Upper lobe of left lung (tissue), 6 donors: ENCODE data around the gene SHC2. TPM values are rescaled to one million over a fixed set of nuclear protein-coding genes. Genes with fewer than 3 reads are reported as not detected.
"Not testable (repeated sequence)": the region's sequence is repeated elsewhere in the genome, so short reads cannot be mapped to it uniquely, and the experiment has no call there.

Experiments used
- ATAC-seq, 2 donors: fragments of 200-7000 bp; cut with Tn5 transposase; one replicate each; pipeline ENCODE4 v1.9.1; 2022; ENCODE audit warnings: mild to moderate bottlenecking in 2 of 2, moderate library complexity in 2 of 2; ENCODE audit not compliant: low FRiP score in 2 of 2
- DNase-seq, 2 donors: peaks; one replicate each; pipeline ENCODE4 v3.0.0-alpha.2; 2019 to 2020
- H3K27ac ChIP-seq, 4 donors: fragments of 200-600 bp; sonication (generic); one replicate each; pipeline ENCODE4 v1.5.1; 2016 to 2019
- H3K27me3 ChIP-seq, 4 donors: fragments of 200-600 bp; sonication (generic); one replicate each; pipeline ENCODE4 v1.5.1; 2017 to 2019
- H3K36me3 ChIP-seq, 4 donors: fragments of 200-600 bp; sonication (generic); one replicate each; pipeline ENCODE4 v1.5.1; 2016 to 2019
- H3K4me1 ChIP-seq, 4 donors: fragments of 200-600 bp; sonication (generic); one replicate each; pipeline ENCODE4 v1.5.1; 2018 to 2019
- H3K4me3 ChIP-seq, 4 donors: fragments of 200-600 bp; sonication (generic); one replicate each; pipeline ENCODE4 v1.5.1; 2017 to 2019; ENCODE audit warnings: mild to moderate bottlenecking in 2 of 4, moderate library complexity in 1 of 4
- H3K9me3 ChIP-seq, 4 donors: fragments of 200-600 bp; sonication (generic); one replicate each; pipeline ENCODE4 v1.5.1; 2018 to 2019
- CTCF ChIP-seq, 6 experiments: fragments of 450-650 bp in 4 of 6; fragments of 200-600 bp in 2 of 6; sonication (generic) in 2 of 6; IDR thresholded peaks; one replicate each; pipeline ENCODE4 v1.5.1; 2016 to 2019; ENCODE audit warnings: antibody characterized with exemption in 6 of 6
- EP300 ChIP-seq, 4 donors: sonication (generic); formaldehyde crosslinking; IDR thresholded peaks; one replicate each; pipeline ENCODE4 v1.5.1; 2017; ENCODE audit warnings: antibody characterized with exemption in 4 of 4, control low read depth in 2 of 4
- POLR2A ChIP-seq, 4 donors: fragments of 450-650 bp; IDR thresholded peaks; one replicate each; pipeline ENCODE4 v1.5.1; 2016 to 2017; ENCODE audit warnings: antibody characterized with exemption in 4 of 4, mild to moderate bottlenecking in 2 of 4
- POLR2AphosphoS5 ChIP-seq, 2 donors: sonication (generic); formaldehyde crosslinking; IDR thresholded peaks; one replicate each; pipeline ENCODE4 v1.5.1; 2017; ENCODE audit warnings: antibody characterized with exemption in 2 of 2
- WGBS, 2 donors: methylation state at CpG; one replicate each; pipeline ENCODE4 v1.1.5; 2017 to 2018; 5-methylcytosine and 5-hydroxymethylcytosine counted together
- total RNA-seq, 6 donors: library from RNA; depleted of rRNA in 4 of 6; stranded (reverse); fragments of >200 nt in 4 of 6; gene quantifications; one replicate each; pipeline versions ENCODE4 v1.1.0 to v1.2.1, GENCODE V29; 2016 to 2021
- donor health status: DM: no; HTN: no; CAD: no; lungs with moderate emphysema.
- donor health status: DM: no; HTN: yes; CAD: no; lungs with severe emphysema.

Gene SHC2
- total RNA-seq, 6 donors from 2014 or later, result 10.5 to 104 (median 22.5) TPM

DNA sequence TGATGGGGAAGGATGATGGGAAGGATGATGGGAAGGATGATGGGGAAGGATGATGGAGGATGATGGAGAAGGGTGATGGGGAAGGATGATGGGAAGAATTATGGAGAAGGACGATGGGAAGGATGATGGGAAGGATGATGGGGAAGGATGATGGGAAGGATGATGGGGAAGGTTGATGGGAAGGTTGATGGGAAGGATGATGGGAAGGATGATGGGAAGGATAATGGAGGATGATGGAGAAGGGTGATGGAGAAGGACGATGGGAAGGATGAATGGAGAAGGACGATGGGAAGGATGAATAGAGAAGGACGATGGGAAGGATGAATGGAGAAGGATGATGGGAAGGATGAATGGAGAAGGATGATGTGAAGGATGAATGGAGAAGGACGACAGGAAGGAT is 65.4 kb downstream of the SHC2 start:
- no peak overlapping the region for H3K4me3 ChIP-seq
- no peaks in the 10 kb centered on the region for H3K4me1 ChIP-seq
- no peak for TF ChIP-seq EP300 (IDR thresholded peaks at IDR 0.05)
- no peak for TF ChIP-seq POLR2A (IDR thresholded peaks at IDR 0.05)
- no peak for TF ChIP-seq POLR2AphosphoS5 (IDR thresholded peaks at IDR 0.05)
- no peak for TF ChIP-seq CTCF (IDR thresholded peaks at IDR 0.05)
- peaks cover 0 to 4% (median 0%) of the 10 kb centered on the region in 4 donors for H3K9me3 ChIP-seq
- ATAC-seq (no peak), DNase-seq (no peak)
- H3K36me3 ChIP-seq, result no peaks in the 10 kb centered on the region
- no peaks in the 10 kb centered on the region for H3K27me3 ChIP-seq
- H3K27ac ChIP-seq, result no peak overlapping the region
- 85 to 90% methylated on average over 5 of the region's 5 CpGs for WGBS, 2 donors

GRCh38 chr19:394857-395256 is 66.0 kb downstream of the SHC2 start:
- H3K36me3 ChIP-seq, H3K27ac ChIP-seq, H3K9me3 ChIP-seq, H3K27me3 ChIP-seq, ATAC-seq, H3K4me1 ChIP-seq, DNase-seq, H3K4me3 ChIP-seq: not testable (repeated sequence)
- 78 to 100% methylated on average over 1 of the region's 1 CpG for WGBS, 2 donors

DNA sequence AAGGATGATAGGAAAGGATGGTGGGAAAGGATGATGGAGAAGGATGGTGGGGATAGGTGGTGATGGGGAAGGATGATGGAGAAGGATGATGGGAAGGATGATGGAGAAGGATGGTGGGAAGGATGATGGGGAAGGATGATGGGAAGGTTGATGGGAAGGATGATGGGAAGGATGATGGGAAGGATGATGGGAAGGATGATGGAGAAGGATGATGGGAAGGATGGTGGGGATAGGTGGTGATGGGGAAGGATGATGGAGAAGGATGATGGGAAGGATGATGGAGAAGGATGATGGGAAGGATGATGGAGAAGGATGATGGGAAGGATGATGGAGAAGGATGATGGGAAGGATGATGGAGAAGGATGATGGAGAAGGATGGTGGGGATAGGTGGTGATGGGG is 67.3 kb downstream of the SHC2 start:
- H3K27ac ChIP-seq, H3K4me1 ChIP-seq, H3K27me3 ChIP-seq, H3K4me3 ChIP-seq, DNase-seq, ATAC-seq, H3K36me3 ChIP-seq, H3K9me3 ChIP-seq: not testable (repeated sequence)

- DNase-seq, result peak in 1 of 2 donors; percentile 22
- no peak for ATAC-seq
- TF ChIP-seq POLR2AphosphoS5 (IDR thresholded peaks at IDR 0.05), result no peak
- no peak for TF ChIP-seq POLR2A (IDR thresholded peaks at IDR 0.05)
- TF ChIP-seq CTCF (IDR thresholded peaks at IDR 0.05), result no peak
- TF ChIP-seq EP300 (IDR thresholded peaks at IDR 0.05), result no peak
- Histone ChIP-seq H3K27me3 (no peaks in the 10 kb centered on the region), H3K9me3 (peaks cover 0 to 4% (median 0%) of the 10 kb centered on the region in 4 donors), H3K27ac (no peak overlapping the region), H3K4me1 (no peaks in the 10 kb centered on the region), H3K36me3 (no peaks in the 10 kb centered on the region), H3K4me3 (no peak overlapping the region)
- 47 to 52% methylated on average over 9 to 13 of the region's 17 CpGs for WGBS, 2 donors
Observed at GRCh38 chr19:392375-392970, 68.4 kb downstream of the SHC2 start.

- WGBS, 2 donors, result 88 to 89% methylated on average over 20 to 30 of the region's 30 CpGs
- no peak for TF ChIP-seq CTCF (IDR thresholded peaks at IDR 0.05)
- TF ChIP-seq POLR2AphosphoS5 (IDR thresholded peaks at IDR 0.05), result no peak
- no peak for TF ChIP-seq POLR2A (IDR thresholded peaks at IDR 0.05)
- H3K9me3 ChIP-seq, result peaks cover 0 to 4% (median 0%) of the 10 kb centered on the region in 4 donors
- DNase-seq (peak in 1 of 2 donors; percentile 13), ATAC-seq (no peak)
- no peaks in the 10 kb centered on the region for H3K27me3 ChIP-seq
- H3K27ac ChIP-seq, result no peak overlapping the region
- no peaks in the 10 kb centered on the region for H3K36me3 ChIP-seq
- H3K4me3 ChIP-seq, result no peak overlapping the region
- H3K4me1 ChIP-seq, result no peaks in the 10 kb centered on the region
Observed at GRCh38 chr19:391726-392374, 69.0 kb downstream of the SHC2 start.

- ATAC-seq (no peak), DNase-seq (no peak)
- no peaks in the 10 kb centered on the region for H3K4me1 ChIP-seq
- H3K9me3 ChIP-seq, result peaks cover 0 to 4% (median 0%) of the 10 kb centered on the region in 4 donors
- TF ChIP-seq POLR2AphosphoS5 (IDR thresholded peaks at IDR 0.05) (no peak), POLR2A (IDR thresholded peaks at IDR 0.05) (no peak), CTCF (IDR thresholded peaks at IDR 0.05) (no peak), EP300 (IDR thresholded peaks at IDR 0.05) (no peak)
- H3K36me3 ChIP-seq, result no peaks in the 10 kb centered on the region
- no peak overlapping the region for H3K27ac ChIP-seq
- H3K27me3 ChIP-seq, result no peaks in the 10 kb centered on the region
- H3K4me3 ChIP-seq, result no peak overlapping the region
- 71 to 91% methylated on average over 2 of the region's 2 CpGs for WGBS, 2 donors
Observed at GRCh38 chr19:391207-391557, 69.7 kb downstream of the SHC2 start.
